GM12865 (cell line): ENCODE results near the gene NCAM2.
"Not testable (repeated sequence)": the region's sequence is repeated elsewhere in the genome, so short reads cannot be mapped to it uniquely, and the experiment has no call there.

ENCODE experiments used
- DNase-seq: peaks from one replicate; pipeline ENCODE4 v3.0.0; 2010; ENCODE audit warnings: low read depth
- H3K4me3 ChIP-seq: 2 replicates; pipeline ENCODE4 v1.5.1; 2011; ENCODE audit warnings: mild to moderate bottlenecking, low read depth, low read length, control low read depth
- CTCF ChIP-seq: IDR thresholded peaks from 2 replicates; pipeline ENCODE4 v1.5.1; 2011; ENCODE audit warnings: low read length, control low read depth, low read depth, inconsistent platforms; ENCODE audit not compliant: insufficient read depth; ENCODE audit errors: missing control alignments

NCAM2 gene

GRCh38 chr21:21146587-21147373, 148.6 kb downstream of the NCAM2 start:
- no peak for DNase-seq
- no peak for TF ChIP-seq CTCF
- H3K4me3 ChIP-seq, result no peak overlapping the region

GRCh38 chr21:21147374-21147745, 149.2 kb downstream of the NCAM2 start:
- TF ChIP-seq CTCF, result no peak
- DNase-seq, result no peak
- no peak overlapping the region for H3K4me3 ChIP-seq

- no peak for TF ChIP-seq CTCF
These were observed 149.8 kb downstream of the NCAM2 start for GRCh38 chr21:21148009-21148408.

GRCh38 chr21:21148514-21148913, 150.3 kb downstream of the NCAM2 start:
- DNase-seq, result no peak
- H3K4me3 ChIP-seq, result no peak overlapping the region
- no peak for TF ChIP-seq CTCF

More at GRCh38 chr21:21148009-21148408, 149.8 kb downstream of the NCAM2 start:
- no peak for DNase-seq
- H3K4me3 ChIP-seq, result no peak overlapping the region

- not testable (repeated sequence) for DNase-seq
These were observed 151.2 kb downstream of the NCAM2 start for GRCh38 chr21:21149445-21149844.

GRCh38 chr21:21151231-21151630, 153.0 kb downstream of the NCAM2 start:
- no peak overlapping the region for H3K4me3 ChIP-seq
- no peak for DNase-seq
- TF ChIP-seq CTCF, result no peak

More at GRCh38 chr21:21149445-21149844, 151.2 kb downstream of the NCAM2 start:
- not testable (repeated sequence) for H3K4me3 ChIP-seq

GRCh38 chr21:21156397-21156796, 158.2 kb downstream of the NCAM2 start:
- no peak for DNase-seq
- no peak for TF ChIP-seq CTCF
- no peak overlapping the region for H3K4me3 ChIP-seq
